Stimulated activated CD8-positive, alpha-beta memory T cell treated with anti-CD3 and anti-CD28 coated beads, Interleukin-15, amount 100 ng/mL, for 48 hours (primary cell): Measurements from ENCODE around the gene GBP2.
"Not testable (repeated sequence)": the region's sequence is repeated elsewhere in the genome, so short reads cannot be mapped to it uniquely, and the experiment has no call there.

ENCODE experiments used
- DNase-seq, 2 donors: peaks; one replicate each; pipeline ENCODE4 v3.0.0-alpha.2; 2020; ENCODE audit warnings: low read depth in 2 of 2

The GBP2 gene

GRCh38 chr1:89125913-89126580 is at the start of gene GBP2:
TSS of gene GBP2 (minus strand) at chr1:89126114. CDS start at chr1:89121966, 4,148 bp downstream.
- DNase-seq = no peak

GRCh38 chr1:89174491-89174890 is 48.6 kb upstream of the GBP2 start:
- no peak for DNase-seq

GRCh38 chr1:89172468-89173143 is 46.7 kb upstream of the GBP2 start:
- DNase-seq = no peak

- no peak for DNase-seq
Measured at GRCh38 chr1:89171067-89171438, 45.1 kb upstream of the GBP2 start.

- DNase-seq = no peak
Measured at GRCh38 chr1:89170170-89171066, 44.5 kb upstream of the GBP2 start.

GRCh38 chr1:89169166-89169565 is 43.3 kb upstream of the GBP2 start:
- no peak for DNase-seq

- no peak for DNase-seq
Measured at GRCh38 chr1:89167590-89168230, 41.8 kb upstream of the GBP2 start.

GRCh38 chr1:89166705-89167104 is 40.8 kb upstream of the GBP2 start:
- no peak for DNase-seq

GRCh38 chr1:89165811-89166210 is 39.9 kb upstream of the GBP2 start:
- DNase-seq = no peak

GRCh38 chr1:89151047-89151446 is 25.1 kb upstream of the GBP2 start:
- DNase-seq = no peak

GRCh38 chr1:89149976-89150375 is 24.1 kb upstream of the GBP2 start:
- no peak for DNase-seq

GRCh38 chr1:89149229-89149628 is 23.3 kb upstream of the GBP2 start:
- no peak for DNase-seq

GRCh38 chr1:89147678-89148658 is 22.1 kb upstream of the GBP2 start:
- no peak for DNase-seq

- no peak for DNase-seq
Measured at GRCh38 chr1:89146721-89147120, 20.8 kb upstream of the GBP2 start.

GRCh38 chr1:89143484-89143883 is 17.6 kb upstream of the GBP2 start:
- no peak for DNase-seq

GRCh38 chr1:89142160-89142559 is 16.2 kb upstream of the GBP2 start:
- DNase-seq = no peak

GRCh38 chr1:89133747-89134146 is 7.8 kb upstream of the GBP2 start:
- no peak for DNase-seq

- DNase-seq = no peak
Measured at GRCh38 chr1:89130716-89131115, 4.8 kb upstream of the GBP2 start.

- no peak for DNase-seq
Measured at GRCh38 chr1:89129911-89130310, 4.0 kb upstream of the GBP2 start.

GRCh38 chr1:89128003-89128458 is 2.1 kb upstream of the GBP2 start:
- DNase-seq = not testable (repeated sequence)
